ENCODE measurements around the gene DDX56. TPM values are rescaled to one million over a fixed set of nuclear protein-coding genes. Genes with fewer than 3 reads are reported as not detected.

Gene DDX56
- total RNA-seq, 1 donor from 2014 or later = 99.7 TPM

DNA sequence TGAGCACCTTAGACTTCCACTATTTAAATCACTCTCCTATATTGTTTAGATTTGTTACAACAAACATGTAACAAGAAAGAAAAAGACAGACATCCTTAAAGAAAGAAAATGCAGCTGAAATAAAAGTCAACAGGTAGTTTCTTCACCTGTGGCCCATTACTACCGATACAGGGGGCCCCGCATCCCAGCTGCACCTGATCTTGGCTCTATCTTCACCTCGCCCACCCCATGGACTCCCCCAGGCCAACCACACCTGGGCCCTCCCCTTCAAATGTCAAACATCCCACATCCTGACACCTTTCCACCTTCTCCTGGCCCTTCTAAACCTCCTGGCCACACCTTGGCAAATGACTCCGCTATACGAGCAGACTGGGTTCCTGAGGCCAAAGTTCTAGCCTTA is 7.0 kb downstream of the DDX56 start:
- no peaks in the 10 kb centered on the region for H3K27me3 Mint-ChIP-seq
- H3K36me3 Mint-ChIP-seq (ENCODE audit: low read depth) = peaks cover 80% of the 10 kb centered on the region
- no peak overlapping the region for H3K4me3 Mint-ChIP-seq
- CTCF ChIA-PET = interaction anchor here (1.3 to 3.1 kb wide), 4 partner anchors 15 to 326 kb away, joined by 4 to 23 read pairs (median 10); partner anchors contain the start of genes H2AZ2 and TMED4
- ATAC-seq (ENCODE audit: low read depth) = no peak
- intact Hi-C loops (cut with micrococcal nuclease) = no loop called here
- no peak for DNase-seq
- no peaks in the 10 kb centered on the region for H3K4me1 Mint-ChIP-seq
- H3K9me3 Mint-ChIP-seq = no peaks in the 10 kb centered on the region
- H3K27ac Mint-ChIP-seq = no peak overlapping the region
- POLR2A ChIA-PET = no interaction called here
- TF ChIP-seq CTCF (IDR thresholded peaks at IDR 0.05) = no peak

- TF ChIP-seq CTCF (IDR thresholded peaks at IDR 0.05) = no peak
- ATAC-seq (ENCODE audit: low read depth) = peak; percentile 35
- ChIA-PET CTCF (interaction anchor here (0.6 to 3.1 kb wide), 18 partner anchors 8 to 571 kb away, joined by 3 to 23 read pairs (median 4); partner anchors contain the start of genes DDX56, H2AZ2, NUDCD3 and TMED4), POLR2A (interaction anchor here (0.5 to 2.4 kb wide), 6 partner anchors 8 to 281 kb away, joined by 3 to 17 read pairs (median 5); partner anchors contain the start of genes DDX56, H2AZ2, OGDH and TMED4)
- no peak for DNase-seq
- intact Hi-C loops (cut with micrococcal nuclease) = loop anchor here (1.0 to 2.0 kb wide), 4 partner anchors 75 to 485 kb away; partner anchors contain the start of gene NUDCD3
- H3K9me3 Mint-ChIP-seq = no peaks in the 10 kb centered on the region
- no peak overlapping the region for H3K4me3 Mint-ChIP-seq
- H3K27me3 Mint-ChIP-seq = no peaks in the 10 kb centered on the region
- H3K36me3 Mint-ChIP-seq (ENCODE audit: low read depth) = peaks cover 73% of the 10 kb centered on the region
- no peaks in the 10 kb centered on the region for H3K4me1 Mint-ChIP-seq
- H3K27ac Mint-ChIP-seq = peak overlapping the region; percentile 50
These were observed 7.7 kb downstream of the DDX56 start for GRCh38 chr7:44565795-44566559.

DNA sequence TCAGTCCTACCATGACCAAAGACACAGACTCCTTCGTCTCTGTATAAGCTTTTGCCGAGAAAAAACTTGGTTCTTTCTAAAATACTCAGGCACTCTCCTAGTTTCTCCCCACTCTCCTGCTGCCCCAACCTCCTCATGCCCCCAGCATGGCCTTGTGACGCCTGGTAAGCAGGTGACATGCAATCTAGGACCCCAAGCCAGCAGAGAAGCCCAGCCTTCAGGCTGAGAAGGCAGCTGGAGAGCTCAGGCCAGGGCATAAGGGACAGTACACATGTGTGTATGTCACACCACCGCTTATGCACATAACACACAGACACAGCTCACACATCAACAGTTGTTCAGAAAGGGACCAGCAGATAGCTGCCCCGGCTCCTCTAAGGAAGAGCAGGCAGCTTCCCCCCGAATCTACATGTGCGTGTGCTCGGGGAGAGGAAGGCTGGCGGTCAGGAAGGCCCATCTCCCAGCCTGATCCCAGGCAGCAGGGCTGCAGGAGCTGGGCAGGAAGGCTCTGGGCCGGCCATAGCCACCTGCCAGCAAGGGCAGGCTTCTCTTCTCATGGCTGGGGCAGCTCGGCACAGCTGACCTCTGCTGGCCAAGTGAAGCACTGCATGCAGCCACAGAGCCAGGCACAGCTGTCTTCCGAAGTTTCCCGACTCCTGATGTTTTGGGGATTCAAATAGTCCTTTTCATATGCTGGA is 8.5 kb downstream of the DDX56 start:
- Mint-ChIP-seq H3K27me3 (no peaks in the 10 kb centered on the region), H3K9me3 (no peaks in the 10 kb centered on the region), H3K4me1 (no peaks in the 10 kb centered on the region), H3K27ac (peak overlapping the region; percentile 50), H3K36me3 (ENCODE audit: low read depth) (peaks cover 66% of the 10 kb centered on the region), H3K4me3 (no peak overlapping the region)
- ATAC-seq (ENCODE audit: low read depth) (peak; percentile 98), DNase-seq (peak; percentile 63)
- TF ChIP-seq CTCF (IDR thresholded peaks at IDR 0.05) = peak; percentile 55
- ChIA-PET POLR2A (interaction anchor here (0.5 to 2.4 kb wide), 7 partner anchors 9 to 282 kb away, joined by 3 to 17 read pairs (median 5); partner anchors contain the start of genes DDX56, H2AZ2, NUDCD3 and OGDH), CTCF (interaction anchor here (0.6 to 3.1 kb wide), 20 partner anchors 9 to 571 kb away, joined by 3 to 23 read pairs (median 4); partner anchors contain the start of genes DDX56, H2AZ2, NUDCD3 and TMED4)
- intact Hi-C loops (cut with micrococcal nuclease) = loop anchor here (1.0 to 2.0 kb wide), 4 partner anchors 74 to 484 kb away; partner anchors contain the start of gene NUDCD3

DNA sequence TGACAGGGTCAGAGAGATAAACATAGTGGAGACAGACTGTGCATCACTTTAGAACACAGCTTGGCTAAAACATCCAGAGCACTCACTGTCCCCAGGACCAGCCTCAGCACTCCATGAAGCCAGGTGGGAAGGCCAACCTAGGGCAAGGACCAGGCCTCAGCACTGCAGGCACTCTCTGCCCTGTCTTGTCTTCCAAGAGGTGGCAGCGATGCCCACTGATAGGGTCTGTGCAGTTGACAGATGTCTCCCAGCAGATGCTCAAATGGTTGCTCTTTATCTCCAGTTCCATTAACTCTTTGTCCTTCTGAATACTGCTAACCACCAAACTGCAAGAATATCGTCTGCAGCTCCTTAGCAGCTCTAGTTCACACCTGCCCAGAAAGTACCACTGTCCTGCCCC is 9.1 kb downstream of the DDX56 start:
- ATAC-seq (ENCODE audit: low read depth) = no peak
- H3K9me3 Mint-ChIP-seq = no peaks in the 10 kb centered on the region
- no peak for DNase-seq
- ChIA-PET CTCF (interaction anchor here (0.9 to 3.1 kb wide), 11 partner anchors 9 to 572 kb away, joined by 3 to 23 read pairs (median 5); partner anchors contain the start of genes DDX56, H2AZ2 and NUDCD3), POLR2A (interaction anchor here (1.1 to 2.4 kb wide), 3 partner anchors 9 to 74 kb away, joined by 3 to 17 read pairs (median 13); partner anchors contain the start of genes DDX56, NUDCD3 and TMED4)
- H3K4me1 Mint-ChIP-seq = no peaks in the 10 kb centered on the region
- peaks cover 60% of the 10 kb centered on the region for H3K36me3 Mint-ChIP-seq (ENCODE audit: low read depth)
- H3K4me3 Mint-ChIP-seq = no peak overlapping the region
- intact Hi-C loops (cut with micrococcal nuclease) = loop anchor here (1.0 to 2.0 kb wide), 4 partner anchors 74 to 483 kb away; partner anchors contain the start of gene NUDCD3
- no peak for TF ChIP-seq CTCF (IDR thresholded peaks at IDR 0.05)
- H3K27me3 Mint-ChIP-seq = no peaks in the 10 kb centered on the region
- H3K27ac Mint-ChIP-seq = peak overlapping the region; percentile 16
